ENCODE results near the gene IDI2. TPM values are rescaled to one million over a fixed set of nuclear protein-coding genes. Genes with fewer than 3 reads are reported as not detected.

Gene IDI2
- total RNA-seq, 4 donors from 2014 or later: not detected

GRCh38 chr10:1050554-1050953, 24.9 kb upstream of the IDI2 start:
- WGBS, 2 donors (ENCODE audit: low coverage in 1 of 2): 82% methylated on average over 3 of the region's 4 CpGs; no CpG with 5 or more reads in 1 of the 2 donors
- Histone ChIP-seq H3K9me3 (no peaks in the 10 kb centered on the region), H3K27me3 (no peaks in the 10 kb centered on the region), H3K27ac (peak overlapping the region in 2 of 4 donors; percentile 100), H3K36me3 (peaks cover 0 to 27% of the 10 kb centered on the region in 2 donors), H3K4me3 (no peak overlapping the region), H3K4me1 (peaks cover 3 to 74% (median 25%) of the 10 kb centered on the region in 3 donors)
- ATAC-seq: no peak
- no peak for TF ChIP-seq POLR2AphosphoS5 (IDR thresholded peaks at IDR 0.05)
- TF ChIP-seq POLR2A (IDR thresholded peaks at IDR 0.05): no peak
- TF ChIP-seq, protein P1, sequence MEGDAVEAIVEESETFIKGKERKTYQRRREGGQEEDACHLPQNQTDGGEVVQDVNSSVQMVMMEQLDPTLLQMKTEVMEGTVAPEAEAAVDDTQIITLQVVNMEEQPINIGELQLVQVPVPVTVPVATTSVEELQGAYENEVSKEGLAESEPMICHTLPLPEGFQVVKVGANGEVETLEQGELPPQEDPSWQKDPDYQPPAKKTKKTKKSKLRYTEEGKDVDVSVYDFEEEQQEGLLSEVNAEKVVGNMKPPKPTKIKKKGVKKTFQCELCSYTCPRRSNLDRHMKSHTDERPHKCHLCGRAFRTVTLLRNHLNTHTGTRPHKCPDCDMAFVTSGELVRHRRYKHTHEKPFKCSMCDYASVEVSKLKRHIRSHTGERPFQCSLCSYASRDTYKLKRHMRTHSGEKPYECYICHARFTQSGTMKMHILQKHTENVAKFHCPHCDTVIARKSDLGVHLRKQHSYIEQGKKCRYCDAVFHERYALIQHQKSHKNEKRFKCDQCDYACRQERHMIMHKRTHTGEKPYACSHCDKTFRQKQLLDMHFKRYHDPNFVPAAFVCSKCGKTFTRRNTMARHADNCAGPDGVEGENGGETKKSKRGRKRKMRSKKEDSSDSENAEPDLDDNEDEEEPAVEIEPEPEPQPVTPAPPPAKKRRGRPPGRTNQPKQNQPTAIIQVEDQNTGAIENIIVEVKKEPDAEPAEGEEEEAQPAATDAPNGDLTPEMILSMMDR (IDR thresholded peaks at IDR 0.05): no peak
- TF ChIP-seq EP300 (IDR thresholded peaks at IDR 0.05): no peak

- WGBS, 2 donors (ENCODE audit: low coverage in 1 of 2): 31 to 43% methylated on average over 5 of the region's 5 CpGs
Observed at GRCh38 chr10:1050145-1050544, 24.5 kb upstream of the IDI2 start.

DNA sequence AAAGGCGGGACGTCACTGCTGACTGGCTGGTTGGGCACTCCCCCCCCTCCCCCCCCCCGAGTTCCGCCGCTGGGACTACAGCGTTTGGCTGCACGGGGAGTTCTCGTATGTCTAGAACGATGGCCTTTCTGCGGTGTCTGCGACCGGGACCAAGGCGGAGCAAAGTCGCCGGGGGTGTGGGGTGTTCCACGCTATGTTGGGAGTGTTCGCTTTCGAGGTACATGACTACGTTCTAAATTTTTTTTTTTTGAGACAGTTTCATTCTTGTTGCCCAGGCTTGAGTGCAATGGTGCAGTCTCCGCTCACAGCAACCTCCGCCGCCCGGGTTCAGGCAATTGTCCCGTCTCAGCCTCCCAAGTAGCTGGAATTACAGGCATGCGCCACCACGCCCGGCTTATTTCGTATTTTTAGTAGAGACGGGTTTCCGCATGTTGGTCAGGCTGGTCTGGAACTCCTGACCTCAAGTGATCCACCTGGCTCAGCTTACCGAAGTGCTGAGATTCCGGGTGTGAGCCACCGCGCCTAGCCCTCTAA, 23.8 kb upstream of the IDI2 start:
- Histone ChIP-seq H3K4me1 (peaks cover 0 to 74% (median 16%) of the 10 kb centered on the region in 3 donors), H3K27me3 (no peaks in the 10 kb centered on the region), H3K9me3 (no peaks in the 10 kb centered on the region), H3K4me3 (peak overlapping the region; percentile 65 to 74), H3K36me3 (peaks cover 0 to 27% of the 10 kb centered on the region in 2 donors), H3K27ac (peak overlapping the region; percentile 80 to 100 (median 98))
- no peak for ATAC-seq
- no peak for TF ChIP-seq POLR2AphosphoS5 (IDR thresholded peaks at IDR 0.05)
- TF ChIP-seq EP300 (IDR thresholded peaks at IDR 0.05): no peak
- TF ChIP-seq, protein P1 (IDR thresholded peaks at IDR 0.05): no peak
- TF ChIP-seq POLR2A (IDR thresholded peaks at IDR 0.05): no peak
- WGBS, 2 donors (ENCODE audit: low coverage in 1 of 2): 2% methylated on average over 10 to 13 of the region's 34 CpGs

More at GRCh38 chr10:1050145-1050544, 24.5 kb upstream of the IDI2 start:
- no peaks in the 10 kb centered on the region for H3K27me3 ChIP-seq
- no peak for ATAC-seq
- H3K9me3 ChIP-seq: no peaks in the 10 kb centered on the region
- H3K27ac ChIP-seq: peak overlapping the region; percentile 80 to 100 (median 98)
- TF ChIP-seq POLR2AphosphoS5 (IDR thresholded peaks at IDR 0.05): no peak
- TF ChIP-seq, protein P1 (IDR thresholded peaks at IDR 0.05): no peak
- no peak for TF ChIP-seq POLR2A (IDR thresholded peaks at IDR 0.05)
- no peak for TF ChIP-seq EP300 (IDR thresholded peaks at IDR 0.05)
- peaks cover 3 to 74% (median 23%) of the 10 kb centered on the region in 3 donors for H3K4me1 ChIP-seq
- H3K36me3 ChIP-seq: peaks cover 0 to 27% of the 10 kb centered on the region in 2 donors
- H3K4me3 ChIP-seq: peak overlapping the region; percentile 65 to 74

DNA sequence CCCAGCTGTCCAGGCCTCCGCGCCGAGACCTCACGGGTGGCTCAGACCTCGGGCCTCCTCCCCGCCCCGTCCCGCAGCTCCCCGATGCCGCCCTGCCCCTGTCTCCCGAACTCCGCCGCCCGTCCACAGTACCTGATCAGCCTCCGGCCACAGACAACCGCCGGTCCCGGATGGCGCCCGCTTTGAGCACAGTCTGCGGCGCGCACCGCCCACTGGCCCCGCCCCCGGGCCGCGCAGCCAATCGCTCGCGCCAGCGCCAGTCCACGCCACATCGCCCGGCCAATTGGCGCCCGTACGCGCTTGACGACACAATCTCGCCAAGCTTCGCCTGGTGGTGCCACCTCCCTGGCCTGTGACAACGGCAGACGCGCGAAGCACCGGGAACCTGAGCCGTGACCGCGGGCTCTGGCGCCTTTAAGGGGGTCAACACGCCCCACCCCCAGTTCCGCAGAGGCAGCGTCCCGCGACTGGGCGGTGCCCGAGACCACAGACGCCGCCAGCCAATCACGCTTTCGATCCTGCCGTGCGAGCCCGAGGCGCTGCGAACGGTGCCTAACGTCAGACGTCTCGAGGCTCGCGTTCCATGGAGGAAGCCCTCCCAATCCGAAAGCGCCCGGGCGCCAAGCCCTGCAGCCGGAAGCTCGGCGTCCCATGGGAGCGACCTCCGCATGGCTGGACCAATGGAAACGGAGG, 23.2 kb upstream of the IDI2 start, which contains the start of gene IDI1:
Gene IDI1, minus strand, starts transcription at position 388 of the 693 bp plus-strand sequence. Its CDS starts 116 bp downstream, at position 272.
- H3K9me3 ChIP-seq: no peaks in the 10 kb centered on the region
- H3K4me1 ChIP-seq: peaks cover 0 to 74% (median 13%) of the 10 kb centered on the region in 3 donors
- peak; percentile 94 for ATAC-seq
- TF ChIP-seq POLR2A (IDR thresholded peaks at IDR 0.05) (peak; percentile 93 to 96), EP300 (IDR thresholded peaks at IDR 0.05) (peak; percentile 47), POLR2AphosphoS5 (IDR thresholded peaks at IDR 0.05) (peak; percentile 87)
- TF ChIP-seq, protein P1 (IDR thresholded peaks at IDR 0.05): peak in 1 of 4 experiments; percentile 9
- H3K4me3 ChIP-seq: peak within 1 kb of the TSS; percentile 65 to 74
- H3K27me3 ChIP-seq: no peaks in the 10 kb centered on the region
- peaks cover 0 to 26% of the 10 kb centered on the region in 2 donors for H3K36me3 ChIP-seq
- no CpG with 5 or more reads among the region's 83 CpGs for WGBS, 2 donors (ENCODE audit: low coverage in 1 of 2)
- peak within 1 kb of the TSS; percentile 80 to 100 (median 98) for H3K27ac ChIP-seq

All from gastroesophageal sphincter (tissue), 4 donors.